ENCODE measurements around the gene ANKRD9.

DNA sequence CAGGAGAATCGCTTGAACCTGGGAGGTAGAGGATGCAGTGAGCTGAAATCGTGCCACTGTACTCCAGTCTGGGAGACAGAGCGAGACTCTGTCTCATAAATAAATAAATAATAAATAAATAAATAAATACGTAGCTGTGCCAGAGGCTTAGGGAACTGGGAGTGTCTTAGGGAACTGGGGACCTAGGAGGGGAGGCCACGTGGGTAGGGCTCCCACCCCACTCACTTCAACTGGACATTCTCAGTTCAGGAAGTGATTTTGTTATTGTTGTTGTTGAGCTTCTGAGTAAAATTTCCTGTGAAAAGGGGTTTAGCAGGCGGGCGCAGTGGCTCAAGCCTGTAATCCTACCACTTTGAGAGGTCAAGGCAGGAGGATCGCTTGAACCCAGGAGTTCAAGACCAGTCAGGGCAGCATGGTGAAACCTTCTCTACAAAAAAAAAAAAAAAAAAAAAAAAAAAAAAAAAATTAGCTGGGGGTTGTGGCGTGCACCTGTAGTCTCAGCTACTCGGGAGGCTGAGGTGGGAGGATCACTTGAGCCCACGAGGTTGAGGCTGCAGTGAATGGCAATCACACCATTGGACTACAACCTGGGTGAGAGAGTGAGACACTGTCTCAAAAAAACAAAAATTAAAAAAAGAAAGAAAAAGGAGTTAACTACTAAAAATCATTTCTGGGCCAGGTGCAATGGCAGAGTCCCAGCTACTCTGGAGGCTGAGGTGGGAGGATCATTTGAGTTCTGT, 19.0 kb upstream of the ANKRD9 start:
- TF ChIP-seq GATA2 (IDR thresholded peaks at IDR 0.05; ENCODE audit: low read depth, low read length) (no peak), GATA3 (IDR thresholded peaks at IDR 0.05; ENCODE audit: low read depth, low read length) (no peak)
